Erythroblast (primary cell): ENCODE measurements around the gene FREM1.
A peak's percentile ranks its signal among the peaks of the same experiment; 100 is the strongest.

Experiments used
- GATA1 ChIP-seq: IDR thresholded peaks from 2 replicates; pipeline ENCODE4 v1.6.1; 2011; ENCODE audit warnings: low read depth, mild to moderate bottlenecking, control low read depth, low read length, moderate library complexity
- POLR2A ChIP-seq: IDR thresholded peaks from 2 replicates; pipeline ENCODE4 v1.6.1; 2011; ENCODE audit warnings: mild to moderate bottlenecking, low read length

- TF ChIP-seq POLR2A: no peak
- TF ChIP-seq GATA1: peak; percentile 44
Measured at GRCh38 chr9:14926941-14927624, 16.9 kb upstream of the FREM1 start.
